ENCODE data around the gene HOTAIR.

Gene HOTAIR

GRCh38 chr12:53974084-53975063 lies at the start of gene HOTAIR:
TSS of gene HOTAIR (minus strand) at chr12:53974954.
- no peak for DNase-seq (ENCODE audit: extremely low spot score)
- ChIA-PET POLR2A (interaction anchor here (1.1 to 1.9 kb wide), 6 partner anchors 9 to 34 kb away, joined by 3 to 6 read pairs (median 3); partner anchors contain the start of gene HOXC10), CTCF (no interaction called here)
- TF ChIP-seq SUZ12 (IDR thresholded peaks at IDR 0.05), result no peak
- TF ChIP-seq BHLHE40 (IDR thresholded peaks at IDR 0.05; ENCODE audit: borderline replicate concordance), result no peak
- no peak for TF ChIP-seq PKNOX1 (IDR thresholded peaks at IDR 0.05)
- TF ChIP-seq L3MBTL2 (conservative IDR thresholded peaks at IDR 0.05), result peak; percentile 84

- POLR2A ChIA-PET, result interaction anchor here (1.0 to 1.6 kb wide), 2 partner anchors 14 to 143 kb away, joined by 3 to 8 read pairs; no protein-coding TSS in a partner anchor
- CTCF ChIA-PET, result interaction anchor here (0.6 to 1.8 kb wide), 7 partner anchors 11 to 985 kb away, joined by 3 to 7 read pairs (median 4); no protein-coding TSS in a partner anchor
- TF ChIP-seq TARDBP (IDR thresholded peaks at IDR 0.05), result no peak
- no peak for TF ChIP-seq NFRKB (IDR thresholded peaks at IDR 0.05)
- no peak for TF ChIP-seq PKNOX1 (IDR thresholded peaks at IDR 0.05)
- no peak for TF ChIP-seq FOXK2 (IDR thresholded peaks at IDR 0.05)
- TF ChIP-seq L3MBTL2 (conservative IDR thresholded peaks at IDR 0.05), result no peak
- TF ChIP-seq FOXA1 (IDR thresholded peaks at IDR 0.05), result no peak
- no peak for TF ChIP-seq LEF1 (IDR thresholded peaks at IDR 0.05; ENCODE audit: borderline replicate concordance)
- TF ChIP-seq BHLHE40 (IDR thresholded peaks at IDR 0.05; ENCODE audit: borderline replicate concordance), result no peak
- TF ChIP-seq ZNF384 (IDR thresholded peaks at IDR 0.05), result no peak
- TF ChIP-seq ELF4 (IDR thresholded peaks at IDR 0.05), result no peak
- no peak for TF ChIP-seq HDGF (IDR thresholded peaks at IDR 0.05; ENCODE audit: borderline replicate concordance)
- no peak for TF ChIP-seq FOXM1 (IDR thresholded peaks at IDR 0.05; ENCODE audit: borderline replicate concordance)
- TF ChIP-seq SUZ12 (IDR thresholded peaks at IDR 0.05), result no peak
- TF ChIP-seq CTBP1 (IDR thresholded peaks at IDR 0.05; ENCODE audit: borderline replicate concordance), result no peak
- TF ChIP-seq ARNT (IDR thresholded peaks at IDR 0.05), result no peak
- TF ChIP-seq SP1 (IDR thresholded peaks at IDR 0.05), result no peak
- DNase-seq (ENCODE audit: extremely low spot score), result no peak
Measured at GRCh38 chr12:54024127-54024526, 49.4 kb upstream of the HOTAIR start.

GRCh38 chr12:54022960-54023884 lies 48.5 kb upstream of the HOTAIR start:
- no peak for TF ChIP-seq SUZ12 (IDR thresholded peaks at IDR 0.05)
- TF ChIP-seq FOXA1 (IDR thresholded peaks at IDR 0.05), result no peak
- TF ChIP-seq L3MBTL2 (conservative IDR thresholded peaks at IDR 0.05), result no peak
- no peak for TF ChIP-seq CTBP1 (IDR thresholded peaks at IDR 0.05; ENCODE audit: borderline replicate concordance)
- no peak for TF ChIP-seq SP1 (IDR thresholded peaks at IDR 0.05)
- TF ChIP-seq FOXK2 (IDR thresholded peaks at IDR 0.05), result no peak
- TF ChIP-seq FOXM1 (IDR thresholded peaks at IDR 0.05; ENCODE audit: borderline replicate concordance), result no peak
- TF ChIP-seq ARNT (IDR thresholded peaks at IDR 0.05), result no peak
- TF ChIP-seq HDGF (IDR thresholded peaks at IDR 0.05; ENCODE audit: borderline replicate concordance), result no peak
- POLR2A ChIA-PET, result interaction anchor here (1.0 to 1.6 kb wide), 2 partner anchors 15 to 28 kb away, joined by 3 to 8 read pairs; no protein-coding TSS in a partner anchor
- CTCF ChIA-PET, result interaction anchor here (0.6 to 1.8 kb wide), 9 partner anchors 8 to 984 kb away, joined by 3 to 7 read pairs (median 3); partner anchors contain the start of gene HOXC10
- no peak for DNase-seq (ENCODE audit: extremely low spot score)

- no peak for DNase-seq (ENCODE audit: extremely low spot score)
- TF ChIP-seq NFRKB (IDR thresholded peaks at IDR 0.05) (no peak), L3MBTL2 (conservative IDR thresholded peaks at IDR 0.05) (no peak), PKNOX1 (IDR thresholded peaks at IDR 0.05) (no peak), LEF1 (IDR thresholded peaks at IDR 0.05; ENCODE audit: borderline replicate concordance) (no peak), SUZ12 (IDR thresholded peaks at IDR 0.05) (no peak), FOXM1 (IDR thresholded peaks at IDR 0.05; ENCODE audit: borderline replicate concordance) (no peak), TARDBP (IDR thresholded peaks at IDR 0.05) (no peak), ZNF384 (IDR thresholded peaks at IDR 0.05) (no peak), ELF4 (IDR thresholded peaks at IDR 0.05) (no peak), FOXK2 (IDR thresholded peaks at IDR 0.05) (no peak), FOXA1 (IDR thresholded peaks at IDR 0.05) (no peak), BHLHE40 (IDR thresholded peaks at IDR 0.05; ENCODE audit: borderline replicate concordance) (no peak), ARNT (IDR thresholded peaks at IDR 0.05) (no peak), CTBP1 (IDR thresholded peaks at IDR 0.05; ENCODE audit: borderline replicate concordance) (no peak), SP1 (IDR thresholded peaks at IDR 0.05) (no peak), HDGF (IDR thresholded peaks at IDR 0.05; ENCODE audit: borderline replicate concordance) (no peak)
- POLR2A ChIA-PET, result interaction anchor here (1.3 to 1.4 kb wide), 2 partner anchors 21 to 31 kb away, joined by 3 read pairs; partner anchors contain the start of gene HOXC9
- CTCF ChIA-PET, result interaction anchor here (1.0 to 1.3 kb wide), 4 partner anchors 9 to 117 kb away, joined by 3 to 4 read pairs (median 3); partner anchors contain the start of genes HOXC10 and HOXC5
Measured at GRCh38 chr12:54021432-54022013, 46.8 kb upstream of the HOTAIR start.

Data from HEK293T (cell line).